ENCODE data around the gene COL16A1. TPM values are rescaled to one million over a fixed set of nuclear protein-coding genes. Genes with fewer than 3 reads are reported as not detected.

Gene COL16A1
- total RNA-seq, 1 experiment from 2014 or later, result 0.50 TPM

- Histone ChIP-seq H3K27me3 (replicated peaks; ENCODE audit: control insufficient read depth, insufficient read depth, low read length) (no peaks in the 10 kb centered on the region), H3K4me3 (ENCODE audit: low read depth, low read length) (no peak overlapping the region), H3K36me3 (ENCODE audit: control insufficient read depth, insufficient read depth, low read length) (no peaks in the 10 kb centered on the region), H3K4me1 (peaks cover 13% of the 10 kb centered on the region), H3K9me3 (no peaks in the 10 kb centered on the region)
- no peak for DNase-seq
- H3K4me1 Mint-ChIP-seq (ENCODE audit: low read depth, unreplicated experiment), result peaks cover 7% of the 10 kb centered on the region
- POLR2A ChIA-PET, result no interaction called here
- H3K4me3 Mint-ChIP-seq (ENCODE audit: unreplicated experiment), result no peak overlapping the region
- CTCF ChIA-PET, result interaction anchor here (0.5 kb wide), 1 partner anchor 90 kb away, joined by 5 read pairs; no protein-coding TSS in a partner anchor
- BruUV-seq (replicated peaks), result no TSS peak
- TF ChIP-seq CTCF (IDR thresholded peaks at IDR 0.05; ENCODE audit: insufficient read depth in 1 of 2, low read depth in 1 of 2, low read length in 1 of 2, severe bottlenecking in 1 of 2, unreplicated experiment in 1 of 2), result no peak
- no peak overlapping the region for H3K27ac Mint-ChIP-seq (ENCODE audit: unreplicated experiment)
- H3K27me3 Mint-ChIP-seq (ENCODE audit: insufficient read depth, unreplicated experiment), result no peaks in the 10 kb centered on the region
- H3K9me3 Mint-ChIP-seq (ENCODE audit: unreplicated experiment), result no peaks in the 10 kb centered on the region
- H3K36me3 Mint-ChIP-seq (ENCODE audit: insufficient read depth, unreplicated experiment), result no peaks in the 10 kb centered on the region
- intact Hi-C loops (cut with micrococcal nuclease; ENCODE audit: unreplicated experiment), result no loop called here
Observed at GRCh38 chr1:31699341-31699891, 4.4 kb downstream of the COL16A1 start.

- H3K36me3 ChIP-seq (ENCODE audit: control insufficient read depth, insufficient read depth, low read length), result no peaks in the 10 kb centered on the region
- ChIA-PET POLR2A (no interaction called here), CTCF (no interaction called here)
- no peak for DNase-seq
- Mint-ChIP-seq H3K27me3 (ENCODE audit: insufficient read depth, unreplicated experiment) (no peaks in the 10 kb centered on the region), H3K9me3 (ENCODE audit: unreplicated experiment) (no peaks in the 10 kb centered on the region), H3K4me3 (ENCODE audit: unreplicated experiment) (no peak overlapping the region), H3K4me1 (ENCODE audit: low read depth, unreplicated experiment) (peaks cover 7% of the 10 kb centered on the region), H3K36me3 (ENCODE audit: insufficient read depth, unreplicated experiment) (no peaks in the 10 kb centered on the region), H3K27ac (ENCODE audit: unreplicated experiment) (peak overlapping the region; percentile 56)
- H3K9me3 ChIP-seq, result no peaks in the 10 kb centered on the region
- intact Hi-C loops (cut with micrococcal nuclease; ENCODE audit: unreplicated experiment), result no loop called here
- peaks cover 13% of the 10 kb centered on the region for H3K4me1 ChIP-seq
- no peak overlapping the region for H3K4me3 ChIP-seq (ENCODE audit: low read depth, low read length)
- no peak for TF ChIP-seq CTCF (IDR thresholded peaks at IDR 0.05; ENCODE audit: insufficient read depth in 1 of 2, low read depth in 1 of 2, low read length in 1 of 2, severe bottlenecking in 1 of 2, unreplicated experiment in 1 of 2)
- H3K27me3 ChIP-seq (replicated peaks; ENCODE audit: control insufficient read depth, insufficient read depth, low read length), result no peaks in the 10 kb centered on the region
- no TSS peak for BruUV-seq (replicated peaks)
Observed at GRCh38 chr1:31697369-31697984, 6.3 kb downstream of the COL16A1 start.

DNA sequence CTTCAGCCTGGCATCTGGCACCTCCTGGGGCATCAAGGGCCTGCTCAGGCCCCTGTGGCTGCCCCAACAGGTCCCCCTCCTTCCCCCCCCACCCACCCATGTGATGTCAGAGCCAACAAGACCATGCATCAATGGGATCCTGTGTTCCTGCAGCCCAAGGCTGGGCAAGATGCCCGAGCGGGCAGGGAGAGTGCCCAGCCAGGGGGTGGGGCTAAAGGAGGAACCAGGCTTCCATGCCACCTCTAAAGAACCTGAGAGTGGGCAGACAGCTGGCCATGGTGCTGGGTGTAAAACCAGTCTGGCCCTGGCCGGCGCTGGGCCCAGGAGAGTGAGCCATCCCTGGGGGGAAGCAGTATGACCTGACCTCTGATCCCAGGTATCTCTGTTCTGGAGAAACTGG is 7.6 kb downstream of the COL16A1 start:
- Mint-ChIP-seq H3K27ac (ENCODE audit: unreplicated experiment) (no peak overlapping the region), H3K27me3 (ENCODE audit: insufficient read depth, unreplicated experiment) (no peaks in the 10 kb centered on the region), H3K4me3 (ENCODE audit: unreplicated experiment) (no peak overlapping the region), H3K4me1 (ENCODE audit: low read depth, unreplicated experiment) (peaks cover 7% of the 10 kb centered on the region), H3K36me3 (ENCODE audit: insufficient read depth, unreplicated experiment) (no peaks in the 10 kb centered on the region), H3K9me3 (ENCODE audit: unreplicated experiment) (no peaks in the 10 kb centered on the region)
- ChIA-PET CTCF (no interaction called here), POLR2A (no interaction called here)
- no peak for TF ChIP-seq CTCF (IDR thresholded peaks at IDR 0.05; ENCODE audit: insufficient read depth in 1 of 2, low read depth in 1 of 2, low read length in 1 of 2, severe bottlenecking in 1 of 2, unreplicated experiment in 1 of 2)
- Histone ChIP-seq H3K36me3 (ENCODE audit: control insufficient read depth, insufficient read depth, low read length) (no peaks in the 10 kb centered on the region), H3K9me3 (no peaks in the 10 kb centered on the region), H3K27me3 (replicated peaks; ENCODE audit: control insufficient read depth, insufficient read depth, low read length) (no peaks in the 10 kb centered on the region), H3K4me3 (ENCODE audit: low read depth, low read length) (no peak overlapping the region), H3K4me1 (peaks cover 11% of the 10 kb centered on the region)
- no peak for DNase-seq
- intact Hi-C loops (cut with micrococcal nuclease; ENCODE audit: unreplicated experiment), result no loop called here
- no TSS peak for BruUV-seq (replicated peaks)

Measured in Caco-2 (cell line).